Stimulated activated CD8-positive, alpha-beta memory T cell treated with anti-CD3 and anti-CD28 coated beads, Interleukin-15, amount 100 ng/mL, for 24 hours (primary cell): ENCODE results near the gene IL34.

Source experiments
- DNase-seq: peaks from one replicate; pipeline ENCODE4 v3.0.0-alpha.2; 2020; ENCODE audit warnings: low read depth

Gene IL34

DNA sequence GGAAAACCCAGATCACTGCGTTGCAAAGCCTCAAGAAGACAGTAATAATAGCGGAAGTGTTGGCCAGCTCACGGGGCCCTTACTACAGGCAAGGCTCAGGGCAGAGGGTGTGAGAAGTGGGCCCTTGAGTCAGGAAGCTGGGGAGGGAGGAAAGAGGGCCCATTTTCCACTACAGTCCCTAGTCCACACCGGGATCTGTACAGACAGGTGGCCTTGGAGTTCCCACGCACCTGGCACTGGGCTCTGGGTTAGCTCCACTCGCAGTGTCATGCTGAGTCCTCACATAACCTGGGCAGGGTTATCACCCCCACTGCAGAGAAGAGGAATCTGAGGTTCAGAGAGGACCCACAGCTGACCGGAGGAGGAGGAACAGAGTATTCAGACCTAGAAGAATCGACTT, 56.3 kb downstream of the IL34 start:
- no peak for DNase-seq

DNA sequence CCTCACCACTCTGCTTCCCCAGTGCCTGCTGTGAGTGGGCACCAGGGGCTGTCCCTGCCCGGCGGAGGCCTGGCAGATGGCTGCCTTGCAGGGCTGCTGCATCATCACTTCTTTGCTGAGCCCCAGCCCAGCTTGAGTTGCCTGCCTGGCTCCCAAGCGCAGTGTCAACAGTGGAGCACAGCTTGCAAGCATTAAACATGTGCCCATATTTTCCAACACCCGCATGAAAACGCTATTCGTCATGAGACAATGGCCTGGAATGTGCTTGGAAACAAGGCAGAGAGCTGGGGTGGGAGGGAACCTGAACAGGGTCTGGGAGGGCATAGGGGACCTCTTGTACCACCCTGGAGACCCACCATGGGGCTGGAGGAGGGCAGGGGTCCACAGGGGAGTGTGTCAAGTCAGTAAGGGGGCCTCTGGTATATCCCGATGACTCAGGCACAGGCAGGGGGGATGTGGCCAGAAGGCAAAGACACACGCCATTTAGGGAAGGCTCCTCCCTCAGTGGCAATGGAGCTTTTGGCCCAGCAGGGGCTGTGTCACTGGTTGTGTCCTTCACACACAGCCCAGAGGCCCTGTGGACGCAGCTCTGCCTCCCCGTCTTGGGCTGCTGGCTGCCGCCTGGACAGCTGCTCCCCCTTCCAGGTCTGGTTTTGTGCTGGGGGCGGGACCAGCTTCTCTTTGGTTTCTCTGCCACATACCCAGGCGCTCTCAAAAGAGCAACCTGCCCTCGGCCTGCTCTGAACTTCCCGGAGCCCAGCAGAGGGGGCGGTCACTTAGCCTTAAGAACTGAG, 56.9 kb downstream of the IL34 start:
- no peak for DNase-seq

DNA sequence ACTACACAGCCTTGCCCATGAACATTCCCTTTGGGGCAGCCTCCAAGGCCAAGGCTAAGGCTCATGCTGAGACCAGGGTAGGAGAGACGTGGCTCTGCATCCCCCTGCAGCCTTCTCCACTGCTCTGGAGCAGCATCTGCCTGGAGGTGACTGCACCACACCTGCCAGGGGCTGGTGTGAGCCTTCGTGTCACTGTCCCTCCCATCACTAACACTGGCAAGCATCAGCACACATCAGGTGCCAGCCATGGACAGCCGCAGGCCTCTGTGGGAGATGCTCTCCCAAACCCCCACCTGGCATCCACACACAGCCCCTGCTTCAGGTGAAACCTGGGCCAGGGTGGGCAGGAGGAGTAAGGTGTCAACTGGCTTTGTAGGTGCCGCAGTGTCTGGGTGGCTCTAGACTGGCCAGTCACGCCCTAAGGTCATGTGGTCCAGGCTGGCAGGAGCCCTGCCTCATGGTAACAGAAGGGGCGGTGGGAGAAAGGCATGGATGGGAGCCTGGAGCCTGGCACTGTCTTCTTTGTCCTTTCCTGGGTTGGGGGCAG, 57.5 kb downstream of the IL34 start:
- no peak for DNase-seq

DNA sequence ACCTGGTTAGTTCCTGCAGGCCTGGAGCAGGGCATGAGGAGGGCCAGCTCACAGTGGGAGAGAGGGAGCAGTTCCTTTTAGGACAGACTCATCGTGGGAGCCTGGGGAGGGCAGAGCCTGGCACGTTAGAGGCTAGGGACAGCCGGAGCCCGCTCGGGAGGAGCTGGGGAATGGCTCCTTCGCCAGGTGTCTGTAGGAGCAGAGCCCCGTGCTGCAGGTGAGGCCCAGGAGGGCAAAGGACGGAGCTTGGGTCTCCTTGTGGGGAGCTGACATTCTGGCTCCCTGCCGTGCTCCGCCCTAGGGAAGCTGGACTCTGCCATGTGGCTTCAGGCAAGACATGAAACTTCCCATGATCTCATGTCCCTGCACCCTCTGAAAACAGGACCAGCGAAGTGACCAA, 58.2 kb downstream of the IL34 start:
- no peak for DNase-seq

DNA sequence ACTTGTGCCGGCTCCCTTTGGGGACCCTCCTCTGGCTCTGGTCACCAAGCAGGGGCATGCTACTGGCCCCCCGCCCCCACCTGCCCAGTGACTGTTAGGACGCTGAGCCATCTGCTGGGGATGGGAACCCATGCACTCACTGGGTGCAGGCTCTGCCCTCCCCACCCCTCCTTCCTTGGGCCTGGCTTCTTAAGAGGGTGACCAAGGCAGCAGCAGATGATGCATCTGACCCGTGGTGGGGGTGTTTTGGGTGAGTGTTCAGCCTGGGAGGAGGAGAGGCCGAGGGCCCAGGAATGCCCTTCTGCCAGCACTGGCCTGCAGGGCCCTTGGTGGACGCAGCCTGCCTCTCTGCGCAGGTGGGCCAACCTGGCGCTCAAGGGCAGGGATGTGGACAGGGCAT, 58.7 kb downstream of the IL34 start:
- no peak for DNase-seq

DNA sequence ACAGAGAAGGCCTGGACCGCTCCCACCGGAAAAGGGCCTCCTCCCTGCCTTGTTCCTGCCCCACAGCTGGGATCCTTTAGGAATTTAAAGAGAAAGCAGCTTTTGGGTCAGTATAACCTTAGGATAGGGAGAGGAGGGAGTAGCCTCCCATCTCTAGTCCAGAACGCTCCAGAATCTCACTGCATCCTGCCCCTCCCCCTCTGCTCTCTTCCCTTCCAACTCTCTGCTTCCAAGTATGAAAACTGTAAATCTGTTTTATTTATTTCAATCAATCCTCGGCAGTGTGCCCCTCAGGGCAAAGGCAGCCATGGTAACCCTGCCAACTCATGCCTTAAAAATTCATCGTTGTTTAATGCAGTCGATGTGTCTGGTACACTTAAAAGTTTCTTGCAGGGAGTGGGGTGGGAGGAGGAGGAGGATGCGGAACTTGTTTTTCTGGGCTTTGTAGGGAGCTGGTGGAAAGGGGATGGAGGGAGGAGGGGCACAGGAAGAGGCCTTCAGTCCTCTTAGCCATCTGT, 60.6 kb downstream of the IL34 start:
- no peak for DNase-seq

GRCh38 chr16:70708366-70709246, 62.2 kb downstream of the IL34 start:
- no peak for DNase-seq

DNA sequence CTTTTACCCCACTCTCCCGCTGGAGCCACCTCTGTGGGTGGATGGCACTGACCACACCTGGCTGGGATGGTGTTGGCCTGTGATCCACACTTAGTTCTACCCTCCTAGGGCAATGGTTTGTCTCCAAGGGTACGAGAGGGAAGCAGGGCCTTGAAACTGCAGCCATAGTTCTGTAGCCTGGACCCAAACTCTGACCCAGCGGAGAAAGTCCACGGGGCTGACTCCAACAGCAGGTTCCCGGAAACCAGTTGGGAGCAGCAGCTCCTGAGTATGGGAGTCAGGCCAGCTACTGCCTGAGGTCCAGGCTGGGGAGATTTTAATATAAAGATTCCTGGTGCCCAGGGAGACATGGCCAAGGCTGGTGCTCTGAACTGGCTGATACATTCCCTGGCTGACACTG, 63.1 kb downstream of the IL34 start:
- no peak for DNase-seq

DNA sequence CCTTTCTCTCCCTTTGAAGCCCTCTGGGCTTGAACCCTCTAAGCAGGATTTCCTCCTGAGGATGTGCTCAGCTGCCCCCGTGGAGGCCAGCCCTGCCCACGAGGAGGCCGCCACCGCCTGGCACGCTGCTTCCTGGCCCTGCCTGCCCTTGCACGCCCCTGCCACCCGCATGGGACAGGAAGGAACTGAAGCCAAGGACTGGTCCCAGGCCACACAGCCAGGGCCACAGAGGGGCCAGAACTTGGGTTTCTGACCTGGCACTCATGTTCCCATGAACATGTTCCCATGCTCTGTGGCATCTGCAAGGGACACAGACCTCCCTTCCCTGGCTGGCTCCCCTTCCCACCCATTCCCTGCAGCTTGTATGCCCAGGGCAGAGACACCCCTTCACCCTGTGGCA, 63.6 kb downstream of the IL34 start:
- no peak for DNase-seq
